ENCODE measurements around the gene NIFK. TPM values are rescaled to one million over a fixed set of nuclear protein-coding genes. Genes with fewer than 3 reads are reported as not detected.
A peak's percentile ranks its signal among the peaks of the same experiment; 100 is the strongest.

Gene NIFK
- total RNA-seq, 4 donors from 2014 or later = 10.9 to 32.7 (median 18.7) TPM

DNA sequence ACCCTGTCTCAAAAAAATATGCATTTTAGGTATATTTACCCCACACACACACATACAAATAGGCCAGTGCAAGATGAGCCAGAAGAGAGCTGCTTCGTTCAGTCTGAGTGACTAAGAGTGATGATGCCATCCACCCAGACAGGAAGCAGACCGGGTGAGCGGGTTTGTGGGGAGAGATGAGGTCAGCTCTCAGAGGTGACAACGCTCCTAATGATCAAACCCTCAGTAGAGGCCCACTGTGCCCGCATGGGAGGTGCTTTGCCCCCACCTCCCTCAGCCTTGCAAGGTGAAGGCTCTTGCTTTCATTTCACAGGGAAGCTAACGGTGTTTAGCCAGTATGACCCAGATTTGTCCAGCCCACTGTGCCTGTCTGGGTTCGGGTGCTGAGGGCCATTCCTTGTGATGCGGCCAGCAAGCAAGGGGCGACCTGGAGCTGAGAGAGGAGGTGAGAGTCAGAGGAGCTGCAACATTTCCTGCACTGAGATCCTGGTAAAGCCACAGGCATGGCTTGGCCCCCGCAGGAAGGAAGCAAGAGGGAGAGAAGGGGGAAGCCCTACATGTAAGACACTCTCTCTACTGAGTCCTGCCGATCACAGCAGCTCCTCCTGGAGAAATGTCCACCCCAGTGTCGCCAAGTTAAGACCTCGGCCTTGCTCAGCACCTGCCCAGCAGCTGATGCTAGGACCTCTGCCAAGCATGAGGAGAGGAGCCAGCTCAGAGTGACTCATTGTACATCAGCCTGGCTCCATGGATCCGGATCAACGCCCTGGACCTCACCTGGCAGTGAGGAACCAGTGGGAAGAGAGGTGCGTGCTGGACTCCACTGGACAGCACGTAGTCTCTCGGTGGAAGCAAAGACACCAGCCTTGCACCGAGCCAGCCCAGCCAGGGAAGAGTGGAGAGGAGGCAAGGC is 37.0 kb downstream of the NIFK start:
- Histone ChIP-seq H3K27ac (peak overlapping the region in 1 of 4 donors; percentile 23), H3K27me3 (no peaks in the 10 kb centered on the region), H3K4me1 (peaks cover 0 to 5% (median 0%) of the 10 kb centered on the region in 4 donors), H3K4me3 (no peak overlapping the region), H3K36me3 (no peaks in the 10 kb centered on the region), H3K9me3 (no peaks in the 10 kb centered on the region)
- WGBS, 2 donors (ENCODE audit: low coverage in 1 of 2) = 51 to 58% methylated on average over 4 to 19 of the region's 19 CpGs
- in situ Hi-C loops (cut with MboI; ENCODE audit: low pct_ligation_motif_present in 1 of 4, low pct_unique_long_range_greater_than_20kb in 1 of 4, low sequenced_read_pairs in 3 of 4) (loop anchor here in 3 of 4 donors (25.0 kb wide), 4 partner anchors 162 to 612 kb away; partner anchors contain the start of gene RNU4ATAC (in 1 of the 3)), intact Hi-C loops (cut with DNase I; ENCODE audit: low total_unique reads) (no loop called here)
- DNase-seq = peak; percentile 52
- TF ChIP-seq, protein P1, sequence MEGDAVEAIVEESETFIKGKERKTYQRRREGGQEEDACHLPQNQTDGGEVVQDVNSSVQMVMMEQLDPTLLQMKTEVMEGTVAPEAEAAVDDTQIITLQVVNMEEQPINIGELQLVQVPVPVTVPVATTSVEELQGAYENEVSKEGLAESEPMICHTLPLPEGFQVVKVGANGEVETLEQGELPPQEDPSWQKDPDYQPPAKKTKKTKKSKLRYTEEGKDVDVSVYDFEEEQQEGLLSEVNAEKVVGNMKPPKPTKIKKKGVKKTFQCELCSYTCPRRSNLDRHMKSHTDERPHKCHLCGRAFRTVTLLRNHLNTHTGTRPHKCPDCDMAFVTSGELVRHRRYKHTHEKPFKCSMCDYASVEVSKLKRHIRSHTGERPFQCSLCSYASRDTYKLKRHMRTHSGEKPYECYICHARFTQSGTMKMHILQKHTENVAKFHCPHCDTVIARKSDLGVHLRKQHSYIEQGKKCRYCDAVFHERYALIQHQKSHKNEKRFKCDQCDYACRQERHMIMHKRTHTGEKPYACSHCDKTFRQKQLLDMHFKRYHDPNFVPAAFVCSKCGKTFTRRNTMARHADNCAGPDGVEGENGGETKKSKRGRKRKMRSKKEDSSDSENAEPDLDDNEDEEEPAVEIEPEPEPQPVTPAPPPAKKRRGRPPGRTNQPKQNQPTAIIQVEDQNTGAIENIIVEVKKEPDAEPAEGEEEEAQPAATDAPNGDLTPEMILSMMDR (IDR thresholded peaks at IDR 0.05) = no peak
- TF ChIP-seq EP300 (IDR thresholded peaks at IDR 0.05; ENCODE audit: low read depth) = no peak

DNA sequence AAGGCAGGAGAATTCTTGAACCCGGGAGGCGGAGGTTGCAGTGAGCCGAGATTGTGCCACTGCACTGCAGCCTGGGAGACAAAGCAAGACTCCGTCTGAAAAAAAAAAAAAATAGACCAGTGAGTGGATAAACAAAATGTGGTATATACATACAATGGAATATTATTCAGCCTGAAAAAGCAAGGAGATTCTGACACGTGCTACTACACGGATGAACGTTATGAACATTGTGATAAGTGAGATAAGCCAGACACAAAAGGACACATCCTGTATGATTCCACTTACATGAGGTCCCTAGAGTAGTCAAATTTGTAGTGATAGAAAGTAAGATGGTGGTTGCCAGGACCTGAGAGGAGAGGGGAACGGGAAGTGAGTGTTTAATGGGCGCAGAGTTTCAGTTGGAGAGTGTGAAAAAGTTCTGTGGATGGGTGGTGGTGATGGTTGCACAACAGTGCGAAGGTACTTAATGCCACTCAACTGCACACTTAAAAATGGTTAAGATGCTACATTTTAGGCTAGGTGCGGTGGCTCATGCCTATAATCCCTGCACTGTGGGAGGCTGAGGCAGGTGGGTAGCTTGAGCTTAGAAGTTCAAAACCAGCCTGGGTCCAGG is 38.3 kb downstream of the NIFK start:
- peaks cover 0 to 5% (median 0%) of the 10 kb centered on the region in 4 donors for H3K4me1 ChIP-seq
- no peak overlapping the region for H3K4me3 ChIP-seq
- no peak overlapping the region for H3K27ac ChIP-seq
- intact Hi-C loops (cut with DNase I; ENCODE audit: low total_unique reads) = no loop called here
- H3K9me3 ChIP-seq = no peaks in the 10 kb centered on the region
- TF ChIP-seq EP300 (IDR thresholded peaks at IDR 0.05; ENCODE audit: low read depth) = no peak
- TF ChIP-seq, protein P1 (IDR thresholded peaks at IDR 0.05) = no peak
- no peak for TF ChIP-seq POLR2A (IDR thresholded peaks at IDR 0.05)
- TF ChIP-seq POLR2AphosphoS5 (IDR thresholded peaks at IDR 0.05) = no peak
- WGBS, 2 donors (ENCODE audit: low coverage in 1 of 2) = 84 to 90% methylated on average over 5 to 11 of the region's 11 CpGs
- in situ Hi-C loops (cut with MboI; ENCODE audit: low pct_ligation_motif_present in 1 of 4, low pct_unique_long_range_greater_than_20kb in 1 of 4, low sequenced_read_pairs in 3 of 4) = no loop called here
- H3K36me3 ChIP-seq = no peaks in the 10 kb centered on the region
- no peak for DNase-seq
- no peaks in the 10 kb centered on the region for H3K27me3 ChIP-seq

DNA sequence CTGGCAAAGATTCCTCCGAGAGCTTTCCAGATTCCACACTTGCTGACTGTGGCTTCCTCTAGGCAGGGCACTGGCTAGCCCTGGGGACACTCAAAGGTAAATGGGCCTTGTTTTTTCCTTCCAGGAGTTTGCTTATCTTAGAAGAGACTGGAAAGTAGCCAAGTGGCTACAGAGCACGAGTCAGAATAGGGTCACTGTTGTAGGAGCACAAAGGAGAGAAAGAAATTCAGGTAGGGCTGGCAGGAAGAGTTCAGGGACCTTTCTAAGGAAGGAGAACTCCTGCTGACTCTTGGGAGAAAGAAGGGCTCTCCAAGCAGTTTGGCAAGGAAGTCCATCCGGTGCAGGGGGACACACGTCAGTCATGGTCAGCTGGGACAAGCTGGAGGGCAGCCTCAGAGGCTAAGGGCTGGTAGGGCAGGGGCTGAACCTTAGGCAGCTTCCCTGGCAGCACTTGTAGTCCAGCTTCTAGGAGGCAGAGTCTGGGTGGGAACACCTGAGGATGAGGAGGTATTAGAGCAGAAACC is 39.5 kb downstream of the NIFK start:
- H3K4me1 ChIP-seq = peaks cover 0 to 5% (median 0%) of the 10 kb centered on the region in 4 donors
- intact Hi-C loops (cut with DNase I; ENCODE audit: low total_unique reads) = no loop called here
- H3K4me3 ChIP-seq = no peak overlapping the region
- no peak overlapping the region for H3K27ac ChIP-seq
- no peak for DNase-seq
- H3K9me3 ChIP-seq = no peaks in the 10 kb centered on the region
- in situ Hi-C loops (cut with MboI; ENCODE audit: low pct_ligation_motif_present in 1 of 4, low pct_unique_long_range_greater_than_20kb in 1 of 4, low sequenced_read_pairs in 3 of 4) = no loop called here
- H3K36me3 ChIP-seq = no peaks in the 10 kb centered on the region
- no peaks in the 10 kb centered on the region for H3K27me3 ChIP-seq
- no peak for TF ChIP-seq POLR2A (IDR thresholded peaks at IDR 0.05)
- TF ChIP-seq POLR2AphosphoS5 (IDR thresholded peaks at IDR 0.05) = no peak
- TF ChIP-seq, protein P1 (IDR thresholded peaks at IDR 0.05) = no peak
- whole genome bisulfite sequencing, 2 donors (ENCODE audit: low coverage in 1 of 2) = 31 to 43% methylated on average over 3 to 4 of the region's 4 CpGs

DNA sequence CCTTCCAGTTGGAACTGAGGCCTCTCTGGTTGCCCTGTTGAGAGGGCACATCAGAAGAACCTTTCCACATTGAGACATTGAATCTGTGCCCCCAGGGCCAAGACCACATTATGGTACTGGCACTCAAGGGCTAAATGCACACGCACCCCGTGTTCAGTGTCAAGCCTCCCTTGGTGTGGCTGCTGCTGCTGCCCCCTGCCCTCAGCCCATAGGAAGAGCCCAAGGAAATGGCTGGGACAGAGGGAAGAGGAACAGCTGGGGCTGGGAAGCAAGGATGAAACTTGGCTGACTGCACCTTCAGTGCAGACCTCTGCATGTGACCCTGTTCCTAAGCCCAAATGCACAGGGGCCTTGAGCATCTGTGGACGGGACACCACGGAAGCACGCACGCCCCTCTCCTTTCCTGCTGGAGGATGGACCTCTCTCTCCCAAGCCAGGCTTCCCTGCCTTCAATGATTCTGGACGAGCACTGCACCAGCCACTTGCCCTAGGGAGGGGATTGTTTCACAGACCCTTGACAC is 40.2 kb downstream of the NIFK start:
- Histone ChIP-seq H3K27me3 (no peaks in the 10 kb centered on the region), H3K27ac (no peak overlapping the region), H3K9me3 (no peaks in the 10 kb centered on the region), H3K4me3 (no peak overlapping the region), H3K4me1 (peaks cover 0 to 5% (median 0%) of the 10 kb centered on the region in 4 donors), H3K36me3 (no peaks in the 10 kb centered on the region)
- DNase-seq = no peak
- TF ChIP-seq POLR2AphosphoS5 (IDR thresholded peaks at IDR 0.05) (no peak), POLR2A (IDR thresholded peaks at IDR 0.05) (no peak), EP300 (IDR thresholded peaks at IDR 0.05; ENCODE audit: low read depth) (no peak)
- TF ChIP-seq, protein P1 (IDR thresholded peaks at IDR 0.05) = no peak
- 90% methylated on average over 7 of the region's 7 CpGs; no CpG with 5 or more reads in 1 of the 2 donors for WGBS, 2 donors (ENCODE audit: low coverage in 1 of 2)
- intact Hi-C loops (cut with DNase I; ENCODE audit: low total_unique reads) (no loop called here), in situ Hi-C loops (cut with MboI; ENCODE audit: low pct_ligation_motif_present in 1 of 4, low pct_unique_long_range_greater_than_20kb in 1 of 4, low sequenced_read_pairs in 3 of 4) (no loop called here)

Measured in transverse colon (tissue), 4 donors.